GM21447 (cell line): ENCODE results near the gene RPL13.
"Not testable (repeated sequence)": the region's sequence is repeated elsewhere in the genome, so short reads cannot be mapped to it uniquely, and the experiment has no call there.

Experiments used
- ATAC-seq: cut with Tn5 transposase; IDR thresholded peaks from one replicate; pipeline ENCODE4 v1.9.1; 2021; ENCODE audit not compliant: unreplicated experiment

RPL13 gene

GRCh38 chr16:89575247-89576152 lies 15.0 kb downstream of the RPL13 start, which contains the start of gene CPNE7:
Gene CPNE7 (plus strand): TSS chr16:89575758. CDS start chr16:89575898, 140 bp downstream.
- no peak for ATAC-seq

- ATAC-seq = no peak
Observed at GRCh38 chr16:89576153-89577054, 15.9 kb downstream of the RPL13 start.

GRCh38 chr16:89577055-89577759 lies 16.7 kb downstream of the RPL13 start:
- ATAC-seq = no peak

GRCh38 chr16:89579351-89579750 lies 18.9 kb downstream of the RPL13 start:
- ATAC-seq = no peak

- ATAC-seq = no peak
Observed at GRCh38 chr16:89581045-89581695, 20.7 kb downstream of the RPL13 start.

- ATAC-seq = no peak
Observed at GRCh38 chr16:89581861-89582563, 21.5 kb downstream of the RPL13 start.

- ATAC-seq = no peak
Observed at GRCh38 chr16:89582614-89583196, 22.2 kb downstream of the RPL13 start.

GRCh38 chr16:89583197-89583894 lies 22.9 kb downstream of the RPL13 start:
- ATAC-seq = no peak

- no peak for ATAC-seq
Observed at GRCh38 chr16:89583895-89584644, 23.6 kb downstream of the RPL13 start.

- no peak for ATAC-seq
Observed at GRCh38 chr16:89584768-89585549, 24.5 kb downstream of the RPL13 start.

- ATAC-seq = no peak
Observed at GRCh38 chr16:89586218-89586617, 25.7 kb downstream of the RPL13 start.

- ATAC-seq = no peak
Observed at GRCh38 chr16:89586853-89587252, 26.4 kb downstream of the RPL13 start.

- ATAC-seq = not testable (repeated sequence)
Observed at GRCh38 chr16:89587676-89588075, 27.2 kb downstream of the RPL13 start.

GRCh38 chr16:89588413-89589109 lies 28.1 kb downstream of the RPL13 start:
- no peak for ATAC-seq

GRCh38 chr16:89589241-89589926 lies 28.9 kb downstream of the RPL13 start:
- no peak for ATAC-seq

GRCh38 chr16:89593841-89594240 lies 33.4 kb downstream of the RPL13 start:
- ATAC-seq = no peak
